Gastroesophageal sphincter (tissue), 4 donors: ENCODE data around the gene KIZ. TPM values are rescaled to one million over a fixed set of nuclear protein-coding genes. Genes with fewer than 3 reads are reported as not detected.

Source experiments
- ATAC-seq: fragments of 150-250 bp; one replicate; pipeline ENCODE4 v1.9.1; 2016; ENCODE audit warnings: mild to moderate bottlenecking, moderate library complexity
- H3K27ac ChIP-seq, 4 donors: fragments of 200-600 bp; sonication (generic) in 3 of 4; 1 replicate in 3 of 4; 2 replicates in 1 of 4; pipeline ENCODE4 v1.5.1; 2016 to 2019
- H3K27me3 ChIP-seq: fragments of 200-600 bp; sonication (generic); one replicate; pipeline ENCODE4 v1.5.1; 2019
- H3K36me3 ChIP-seq, 2 donors: fragments of 200-600 bp; sonication (generic); one replicate each; pipeline ENCODE4 v1.5.1; 2019; ENCODE audit warnings: control low read depth in 1 of 2
- H3K4me1 ChIP-seq, 3 donors: fragments of 200-600 bp; sonication (generic); 1 replicate in 2 of 3; 2 replicates in 1 of 3; pipeline ENCODE4 v1.5.1; 2016 to 2019; ENCODE audit warnings: control low read depth in 2 of 3
- H3K4me3 ChIP-seq, 2 donors: fragments of 200-600 bp; sonication (generic); one replicate each; pipeline ENCODE4 v1.5.1; 2019; ENCODE audit warnings: mild to moderate bottlenecking in 1 of 2, moderate library complexity in 1 of 2
- H3K9me3 ChIP-seq, 3 donors: fragments of 200-600 bp; sonication (generic); one replicate each; pipeline ENCODE4 v1.5.1; 2017 to 2019; ENCODE audit warnings: control low read depth in 2 of 3
- EP300 ChIP-seq: sonication (generic); formaldehyde crosslinking; IDR thresholded peaks from one replicate; pipeline ENCODE4 v1.6.1; 2017; ENCODE audit warnings: antibody characterized with exemption, mild to moderate bottlenecking
- POLR2A ChIP-seq, 2 donors: fragments of 450-650 bp; IDR thresholded peaks; one replicate each; pipeline ENCODE4 v1.6.1; 2017; ENCODE audit warnings: antibody characterized with exemption in 2 of 2, mild to moderate bottlenecking in 2 of 2, moderate library complexity in 1 of 2
- POLR2AphosphoS5 ChIP-seq: sonication (generic); formaldehyde crosslinking; IDR thresholded peaks from one replicate; pipeline ENCODE4 v1.6.1; 2017; ENCODE audit warnings: antibody characterized with exemption
- WGBS, 2 donors: methylation state at CpG; one replicate each; pipeline ENCODE4 v1.1.5; 2018; ENCODE audit warnings: low coverage in 1 of 2; 5-methylcytosine and 5-hydroxymethylcytosine counted together
- total RNA-seq, 4 donors: library from RNA; depleted of rRNA; stranded (reverse); fragments of >200 nt; gene quantifications; one replicate each; pipeline ENCODE4 v1.1.0, GENCODE V29; 2016
- TF ChIP-seq, protein P1 (sequence below), 4 experiments: fragments of 200-600 bp in 2 of 4; fragments of 450-650 bp in 2 of 4; sonication (generic) in 1 of 4; IDR thresholded peaks; one replicate each; pipeline ENCODE4 v1.5.1; 2017 to 2019; ENCODE audit warnings: antibody characterized with exemption in 4 of 4, mild to moderate bottlenecking in 2 of 4, moderate library complexity in 2 of 4

Gene KIZ
- total RNA-seq, 4 donors from 2014 or later = 19.9 to 31.0 (median 30.6) TPM

DNA sequence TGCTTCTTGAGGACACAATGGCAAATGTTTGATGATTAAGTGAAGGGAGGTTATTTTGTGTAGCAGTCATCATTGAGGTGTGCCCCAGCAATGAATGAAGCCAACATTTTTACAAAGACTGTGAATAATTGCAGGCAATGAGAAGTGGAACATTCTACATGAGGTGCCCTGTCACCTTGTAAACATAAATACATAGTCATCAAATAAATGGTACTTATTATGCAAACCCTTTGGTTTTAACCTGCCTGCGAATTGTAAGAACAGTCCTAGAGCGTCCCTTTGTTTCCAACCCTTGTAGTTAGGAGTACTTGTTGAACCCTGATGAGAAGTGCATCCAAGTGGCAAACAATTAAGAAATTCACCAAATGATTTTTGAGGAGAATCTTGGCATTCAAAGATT lies 7.1 kb upstream of the KIZ start:
- Histone ChIP-seq H3K4me3 (no peak overlapping the region), H3K4me1 (no peaks in the 10 kb centered on the region), H3K27ac (no peak overlapping the region), H3K36me3 (no peaks in the 10 kb centered on the region), H3K9me3 (no peaks in the 10 kb centered on the region), H3K27me3 (peaks cover 12% of the 10 kb centered on the region)
- TF ChIP-seq EP300 (no peak), POLR2AphosphoS5 (no peak), POLR2A (IDR thresholded peaks at IDR 0.05) (no peak)
- TF ChIP-seq, protein P1, sequence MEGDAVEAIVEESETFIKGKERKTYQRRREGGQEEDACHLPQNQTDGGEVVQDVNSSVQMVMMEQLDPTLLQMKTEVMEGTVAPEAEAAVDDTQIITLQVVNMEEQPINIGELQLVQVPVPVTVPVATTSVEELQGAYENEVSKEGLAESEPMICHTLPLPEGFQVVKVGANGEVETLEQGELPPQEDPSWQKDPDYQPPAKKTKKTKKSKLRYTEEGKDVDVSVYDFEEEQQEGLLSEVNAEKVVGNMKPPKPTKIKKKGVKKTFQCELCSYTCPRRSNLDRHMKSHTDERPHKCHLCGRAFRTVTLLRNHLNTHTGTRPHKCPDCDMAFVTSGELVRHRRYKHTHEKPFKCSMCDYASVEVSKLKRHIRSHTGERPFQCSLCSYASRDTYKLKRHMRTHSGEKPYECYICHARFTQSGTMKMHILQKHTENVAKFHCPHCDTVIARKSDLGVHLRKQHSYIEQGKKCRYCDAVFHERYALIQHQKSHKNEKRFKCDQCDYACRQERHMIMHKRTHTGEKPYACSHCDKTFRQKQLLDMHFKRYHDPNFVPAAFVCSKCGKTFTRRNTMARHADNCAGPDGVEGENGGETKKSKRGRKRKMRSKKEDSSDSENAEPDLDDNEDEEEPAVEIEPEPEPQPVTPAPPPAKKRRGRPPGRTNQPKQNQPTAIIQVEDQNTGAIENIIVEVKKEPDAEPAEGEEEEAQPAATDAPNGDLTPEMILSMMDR (IDR thresholded peaks at IDR 0.05) = no peak
- no peak for ATAC-seq
- WGBS, 2 donors = 89 to 94% methylated on average over 2 of the region's 2 CpGs

DNA sequence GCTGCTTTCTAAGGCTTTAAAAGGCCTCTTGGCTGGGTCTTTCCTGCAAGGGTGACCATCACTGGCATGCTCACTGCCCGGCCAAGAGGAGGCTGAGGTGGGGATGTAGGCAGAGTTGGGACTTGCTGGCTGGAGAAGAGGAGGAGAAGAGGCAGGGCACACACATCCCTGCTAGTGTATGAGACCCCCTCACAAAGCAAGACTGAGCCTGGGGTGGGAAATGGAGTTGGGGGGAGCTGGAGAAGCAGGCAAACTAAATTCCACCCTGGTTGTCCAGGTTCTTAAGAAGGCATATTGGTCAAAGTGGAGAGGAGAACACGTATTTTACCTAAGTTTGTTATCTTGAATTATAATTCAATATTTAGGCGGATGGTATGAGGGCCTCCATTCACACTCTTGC lies 1.7 kb upstream of the KIZ start:
- Histone ChIP-seq H3K4me3 (no peak overlapping the region), H3K27me3 (peaks cover 5% of the 10 kb centered on the region), H3K4me1 (peaks cover 0 to 26% (median 3%) of the 10 kb centered on the region in 3 donors), H3K27ac (no peak overlapping the region), H3K9me3 (no peaks in the 10 kb centered on the region), H3K36me3 (no peaks in the 10 kb centered on the region)
- WGBS, 2 donors = 95 to 100% methylated on average over 2 of the region's 3 CpGs
- no peak for ATAC-seq
- TF ChIP-seq, protein P1 (IDR thresholded peaks at IDR 0.05) = no peak
- TF ChIP-seq POLR2A (IDR thresholded peaks at IDR 0.05) (no peak), POLR2AphosphoS5 (no peak), EP300 (no peak)

DNA sequence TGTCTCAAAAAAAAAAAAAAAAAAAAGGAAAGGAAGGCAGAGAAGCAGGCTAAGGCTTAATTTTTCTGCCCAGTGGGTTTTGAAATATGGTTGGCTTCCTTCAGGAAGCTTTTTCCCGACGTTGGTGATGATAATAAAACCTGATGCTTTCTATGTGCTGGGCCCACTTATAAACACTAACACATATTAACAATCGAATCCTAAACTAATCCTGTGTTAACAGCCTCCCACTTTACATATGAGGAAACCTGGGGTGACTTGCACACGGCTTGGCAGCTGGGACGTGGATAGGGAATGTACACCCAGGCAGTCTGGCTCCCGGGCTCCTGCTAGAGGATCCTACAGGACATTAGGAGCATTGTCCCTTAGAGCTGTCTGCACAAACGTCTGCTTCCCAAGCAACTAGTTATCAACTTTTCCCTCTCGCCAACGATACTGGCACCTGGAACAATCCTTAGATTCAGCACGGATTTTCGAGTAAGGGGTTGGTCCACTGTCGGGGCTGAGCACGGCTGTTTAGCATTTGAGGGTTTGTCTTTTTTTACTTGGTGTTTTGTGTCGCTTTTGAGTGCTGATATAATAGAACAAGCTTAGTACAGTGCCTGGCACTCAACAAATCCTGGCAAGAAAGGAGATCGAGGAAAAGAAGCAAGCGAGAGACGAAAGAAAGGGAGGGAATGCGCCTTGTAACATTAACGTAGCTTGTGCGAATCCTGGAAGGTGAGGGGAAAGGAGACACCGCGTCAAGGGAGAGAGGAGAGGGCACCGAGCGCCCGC lies 622 bp upstream of the KIZ start:
- peak; percentile 56 for ATAC-seq
- Histone ChIP-seq H3K9me3 (no peaks in the 10 kb centered on the region), H3K4me1 (peaks cover 0 to 26% (median 3%) of the 10 kb centered on the region in 3 donors), H3K4me3 (peak overlapping the region; percentile 60 to 92), H3K36me3 (no peaks in the 10 kb centered on the region), H3K27me3 (no peaks in the 10 kb centered on the region), H3K27ac (peak overlapping the region; percentile 23 to 89 (median 85))
- WGBS, 2 donors = 1 to 5% methylated on average over 15 to 17 of the region's 25 CpGs
- TF ChIP-seq, protein P1 (IDR thresholded peaks at IDR 0.05) = peak in 2 of 4 experiments; percentile 20 to 31
- no peak for TF ChIP-seq EP300

DNA sequence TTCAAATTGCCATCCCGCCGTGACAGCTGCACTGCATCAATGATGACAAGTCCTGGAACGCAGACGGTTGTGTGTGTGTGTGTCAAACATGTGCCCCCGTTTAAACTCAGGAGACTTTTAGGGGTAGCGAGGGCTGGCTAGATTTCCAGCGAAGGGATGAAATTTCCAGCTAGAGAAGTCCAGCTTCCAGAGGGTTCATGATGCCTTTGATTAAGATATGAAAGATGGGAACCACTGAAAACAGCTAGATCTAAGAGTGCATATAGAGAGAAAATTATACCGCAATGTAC lies 644 bp downstream of the KIZ start:
- Histone ChIP-seq H3K27me3 (no peaks in the 10 kb centered on the region), H3K27ac (peak overlapping the region in 3 of 4 donors; percentile 87 to 89 (median 89)), H3K4me3 (peak overlapping the region; percentile 60 to 92), H3K9me3 (no peaks in the 10 kb centered on the region), H3K36me3 (peaks cover 0 to 3% of the 10 kb centered on the region in 2 donors), H3K4me1 (peaks cover 0 to 26% (median 3%) of the 10 kb centered on the region in 3 donors)
- TF ChIP-seq POLR2A (IDR thresholded peaks at IDR 0.05) (no peak), EP300 (no peak), POLR2AphosphoS5 (no peak)
- TF ChIP-seq, protein P1 (IDR thresholded peaks at IDR 0.05) = no peak
- WGBS, 2 donors = 11 to 19% methylated on average over 4 to 5 of the region's 8 CpGs
- ATAC-seq = no peak
